Coronary artery (tissue), 2 donors: Measurements from ENCODE around the gene CFAP107.

Experiments used
- DNase-seq: peaks from one replicate; pipeline ENCODE4 v3.0.0-alpha.2; 2017; ENCODE audit warnings: low spot score
- H3K27ac ChIP-seq, 2 donors: fragments of 200-600 bp; sonication (generic); one replicate each; pipeline ENCODE4 v1.5.1; 2016 to 2019
- H3K4me3 ChIP-seq: fragments of 200-600 bp; sonication (generic); 2 replicates; pipeline ENCODE4 v1.5.1; 2016; ENCODE audit warnings: mild to moderate bottlenecking, moderate library complexity
- TF ChIP-seq, protein P1 (sequence below): fragments of 200-600 bp; sonication (generic); IDR thresholded peaks from one replicate; pipeline ENCODE4 v1.5.1; 2019; ENCODE audit warnings: antibody characterized with exemption

Gene CFAP107

DNA sequence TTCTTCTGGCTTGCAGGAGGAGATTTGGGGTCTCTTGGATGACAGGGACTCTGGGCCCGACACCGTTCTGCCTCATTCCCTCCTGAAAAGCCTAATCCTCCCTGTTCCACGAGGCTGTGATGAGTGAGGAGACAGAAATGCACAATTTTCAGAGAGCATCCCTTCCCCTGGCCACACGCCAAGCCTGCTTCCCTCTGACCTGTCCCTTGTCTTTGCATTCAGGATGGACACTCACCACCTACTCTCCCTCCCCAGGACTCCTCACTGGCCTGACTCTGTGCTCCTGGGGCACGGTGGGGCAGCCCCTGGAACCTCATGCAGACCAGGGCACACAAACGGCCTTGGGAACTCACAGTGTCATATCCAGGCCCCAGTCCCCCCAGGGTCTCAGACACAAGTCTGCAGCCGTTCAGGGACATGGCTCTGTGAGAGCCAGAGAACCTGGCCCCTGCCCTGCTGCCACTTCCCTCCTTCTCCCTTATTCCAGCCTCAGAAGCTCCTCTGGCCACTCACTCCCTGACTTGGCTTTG, 24.0 kb downstream of the CFAP107 start:
- TF ChIP-seq, protein P1, sequence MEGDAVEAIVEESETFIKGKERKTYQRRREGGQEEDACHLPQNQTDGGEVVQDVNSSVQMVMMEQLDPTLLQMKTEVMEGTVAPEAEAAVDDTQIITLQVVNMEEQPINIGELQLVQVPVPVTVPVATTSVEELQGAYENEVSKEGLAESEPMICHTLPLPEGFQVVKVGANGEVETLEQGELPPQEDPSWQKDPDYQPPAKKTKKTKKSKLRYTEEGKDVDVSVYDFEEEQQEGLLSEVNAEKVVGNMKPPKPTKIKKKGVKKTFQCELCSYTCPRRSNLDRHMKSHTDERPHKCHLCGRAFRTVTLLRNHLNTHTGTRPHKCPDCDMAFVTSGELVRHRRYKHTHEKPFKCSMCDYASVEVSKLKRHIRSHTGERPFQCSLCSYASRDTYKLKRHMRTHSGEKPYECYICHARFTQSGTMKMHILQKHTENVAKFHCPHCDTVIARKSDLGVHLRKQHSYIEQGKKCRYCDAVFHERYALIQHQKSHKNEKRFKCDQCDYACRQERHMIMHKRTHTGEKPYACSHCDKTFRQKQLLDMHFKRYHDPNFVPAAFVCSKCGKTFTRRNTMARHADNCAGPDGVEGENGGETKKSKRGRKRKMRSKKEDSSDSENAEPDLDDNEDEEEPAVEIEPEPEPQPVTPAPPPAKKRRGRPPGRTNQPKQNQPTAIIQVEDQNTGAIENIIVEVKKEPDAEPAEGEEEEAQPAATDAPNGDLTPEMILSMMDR, result no peak
- DNase-seq, result no peak
- no peak overlapping the region for H3K4me3 ChIP-seq
- H3K27ac ChIP-seq, result no peak overlapping the region

DNA sequence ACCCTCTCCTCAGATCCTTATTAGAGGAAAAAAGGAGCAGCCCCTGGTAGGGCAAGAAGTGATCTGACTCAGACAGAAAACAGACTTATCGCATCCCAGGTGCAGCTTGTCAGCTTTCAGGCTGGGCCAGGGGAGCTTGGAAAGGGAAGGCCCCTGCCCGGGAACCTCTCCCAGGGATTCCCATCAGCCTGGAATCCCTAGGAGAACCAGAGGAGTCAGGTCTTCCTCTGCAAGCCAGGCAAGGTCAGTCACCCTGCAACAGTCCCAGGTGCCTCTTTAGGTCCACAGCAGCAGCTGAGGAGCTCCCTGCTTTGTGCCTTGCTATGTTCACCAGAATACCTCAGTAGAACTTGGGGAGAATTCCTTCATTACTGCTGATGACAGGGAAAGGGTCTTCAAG, 24.6 kb downstream of the CFAP107 start:
- H3K27ac ChIP-seq, result no peak overlapping the region
- no peak for DNase-seq
- H3K4me3 ChIP-seq, result no peak overlapping the region
- TF ChIP-seq, protein P1, result no peak

DNA sequence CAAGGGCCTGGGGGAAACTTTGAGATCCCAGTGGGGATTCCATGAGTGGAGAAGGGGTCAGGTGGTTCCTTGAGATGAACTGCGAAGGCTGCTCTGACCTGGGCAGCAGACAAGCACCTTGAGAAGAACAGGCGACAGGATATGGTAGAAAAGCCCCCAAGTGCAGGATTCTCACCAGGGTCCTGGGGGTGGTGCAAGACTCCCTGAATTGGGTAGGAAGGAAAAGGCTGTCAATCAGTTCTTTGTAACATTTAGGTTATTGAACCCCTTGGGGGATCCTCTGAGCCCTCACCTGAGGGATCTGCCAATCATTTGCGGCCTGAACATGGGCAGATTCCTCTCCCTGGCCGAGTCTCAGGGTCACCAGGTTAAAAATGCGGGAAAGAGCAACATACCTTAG, 25.2 kb downstream of the CFAP107 start:
- no peak for DNase-seq
- TF ChIP-seq, protein P1, result no peak
- Histone ChIP-seq H3K4me3 (no peak overlapping the region), H3K27ac (no peak overlapping the region)

DNA sequence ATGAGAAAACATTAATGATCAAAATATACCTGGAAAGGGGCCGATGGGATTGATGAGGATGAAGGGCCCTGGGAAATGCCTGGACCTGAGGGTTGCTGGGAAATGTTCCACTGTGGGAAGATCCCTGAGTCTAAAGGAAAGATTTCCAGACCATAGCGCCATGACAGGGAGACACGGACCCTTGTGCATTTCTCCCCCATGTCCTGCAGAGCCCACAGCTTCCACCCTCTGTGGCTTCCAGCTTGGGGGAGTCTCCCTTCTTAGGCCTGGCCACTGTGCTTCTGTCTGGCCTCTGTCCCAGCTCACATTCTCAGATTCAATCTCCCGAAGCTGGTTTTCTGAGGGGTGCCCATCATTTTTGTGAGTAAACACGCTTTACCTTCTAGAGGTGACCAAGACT, 26.5 kb downstream of the CFAP107 start:
- no peak overlapping the region for H3K27ac ChIP-seq
- H3K4me3 ChIP-seq, result no peak overlapping the region
- DNase-seq, result no peak
- TF ChIP-seq, protein P1, result no peak

DNA sequence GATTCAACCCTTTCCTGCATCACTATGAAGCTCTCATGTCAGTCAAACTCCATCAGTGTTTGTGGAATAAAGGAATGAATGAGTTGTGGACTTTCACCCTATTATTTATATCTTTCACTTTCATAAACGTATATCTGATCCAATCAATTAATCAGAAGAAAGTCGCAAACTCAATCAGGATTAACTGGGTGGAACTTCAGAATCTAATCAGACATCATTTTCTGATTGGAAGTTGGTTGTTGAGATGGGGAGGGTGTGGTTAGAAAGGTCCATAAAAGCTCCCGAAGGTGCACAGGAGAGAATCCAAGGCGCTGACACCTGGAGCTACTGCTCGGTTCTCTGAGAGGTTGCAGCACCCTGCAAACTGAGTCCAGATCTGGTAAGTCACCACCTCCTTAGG, 27.4 kb downstream of the CFAP107 start, which contains the start of gene PRAMEF12:
Gene PRAMEF12 (plus strand): TSS at position 301 of the 400 bp plus-strand sequence. CDS start 1,130 bp downstream, outside the sequence.
- no peak for DNase-seq
- H3K27ac ChIP-seq, result no peak within 1 kb of the TSS
- TF ChIP-seq, protein P1, result no peak
- no peak within 1 kb of the TSS for H3K4me3 ChIP-seq

DNA sequence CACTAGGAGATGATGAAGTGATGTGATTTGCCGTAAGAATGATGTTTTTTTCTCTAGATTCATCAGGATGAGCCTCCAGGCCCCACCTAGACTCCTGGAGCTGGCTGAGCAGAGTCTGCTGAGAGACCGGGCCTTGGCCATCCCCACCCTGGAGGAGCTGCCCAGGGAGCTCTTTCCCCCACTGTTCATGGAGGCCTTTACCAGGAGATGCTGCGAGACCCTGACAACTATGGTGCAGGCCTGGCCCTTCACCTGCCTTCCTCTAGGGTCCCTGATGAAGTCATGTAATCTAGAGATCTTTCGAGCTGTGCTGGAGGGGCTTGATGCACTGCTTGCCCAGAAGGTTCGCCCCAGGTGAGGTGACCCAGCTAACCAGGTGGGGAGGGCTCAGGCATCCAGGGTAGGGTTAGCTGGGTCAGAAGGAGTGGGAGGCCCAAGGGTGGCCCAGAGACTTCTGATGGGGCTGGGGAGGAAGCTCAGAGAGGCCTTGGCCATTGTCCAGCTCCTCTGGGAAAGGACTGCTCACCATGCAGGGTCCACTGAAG, 28.9 kb downstream of the CFAP107 start:
- TF ChIP-seq, protein P1, result no peak
- DNase-seq, result no peak

DNA sequence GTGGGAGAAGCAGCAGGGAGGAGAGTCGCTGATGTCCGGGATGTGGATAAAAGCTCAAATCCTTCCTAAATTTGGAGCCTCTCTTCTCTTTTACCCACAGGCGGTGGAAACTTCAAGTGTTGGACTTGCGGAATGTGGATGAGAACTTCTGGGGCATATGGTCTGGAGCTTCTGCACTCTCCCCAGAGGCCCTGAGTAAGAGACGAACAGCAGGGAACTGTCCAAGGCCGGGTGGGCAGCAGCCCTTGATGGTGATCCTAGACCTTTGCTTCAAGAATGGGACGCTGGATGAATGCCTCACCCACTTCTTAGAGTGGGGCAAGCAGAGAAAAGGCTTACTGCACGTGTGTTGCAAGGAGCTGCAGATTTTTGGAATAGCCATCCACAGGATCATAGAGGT, 29.4 kb downstream of the CFAP107 start:
- no peak for DNase-seq
- H3K4me3 ChIP-seq, result no peak overlapping the region
- no peak overlapping the region for H3K27ac ChIP-seq
- TF ChIP-seq, protein P1, result no peak

More for the DNA sequence above, 28.9 kb downstream of the CFAP107 start:
- Histone ChIP-seq H3K4me3 (no peak overlapping the region), H3K27ac (no peak overlapping the region)
